ENCODE data around the gene FANCE.

Gene FANCE

GRCh38 chr6:35452183-35453090, at the start of gene FANCE:
Gene FANCE (plus strand): TSS chr6:35452338. CDS start chr6:35452546, 208 bp downstream.
- peak; percentile 97 for DNase-seq (ENCODE audit: low read depth, low spot score)

GRCh38 chr6:35402856-35403191, 49.3 kb upstream of the FANCE start:
- no peak for DNase-seq (ENCODE audit: low read depth, low spot score)

GRCh38 chr6:35403544-35404442, 48.3 kb upstream of the FANCE start:
- DNase-seq (ENCODE audit: low read depth, low spot score), result no peak

- no peak for DNase-seq (ENCODE audit: low read depth, low spot score)
Measured at GRCh38 chr6:35406711-35407485, 45.2 kb upstream of the FANCE start.

- no peak for DNase-seq (ENCODE audit: low read depth, low spot score)
Measured at GRCh38 chr6:35409245-35409644, 42.9 kb upstream of the FANCE start.

GRCh38 chr6:35410131-35410530, 42.0 kb upstream of the FANCE start:
- no peak for DNase-seq (ENCODE audit: low read depth, low spot score)

GRCh38 chr6:35411066-35411465, 41.1 kb upstream of the FANCE start:
- DNase-seq (ENCODE audit: low read depth, low spot score), result no peak

GRCh38 chr6:35412102-35412501, 40.0 kb upstream of the FANCE start:
- DNase-seq (ENCODE audit: low read depth, low spot score), result no peak

- no peak for DNase-seq (ENCODE audit: low read depth, low spot score)
Measured at GRCh38 chr6:35413911-35414310, 38.2 kb upstream of the FANCE start.

- peak; percentile 71 for DNase-seq (ENCODE audit: low read depth, low spot score)
Measured at GRCh38 chr6:35415065-35415891, 36.9 kb upstream of the FANCE start.

- no peak for DNase-seq (ENCODE audit: low read depth, low spot score)
Measured at GRCh38 chr6:35417979-35418661, 34.0 kb upstream of the FANCE start.

GRCh38 chr6:35419417-35419816, 32.7 kb upstream of the FANCE start:
- peak; percentile 53 for DNase-seq (ENCODE audit: low read depth, low spot score)

- DNase-seq (ENCODE audit: low read depth, low spot score), result no peak
Measured at GRCh38 chr6:35419961-35420360, 32.2 kb upstream of the FANCE start.

- DNase-seq (ENCODE audit: low read depth, low spot score), result no peak
Measured at GRCh38 chr6:35425284-35425683, 26.9 kb upstream of the FANCE start.

- DNase-seq (ENCODE audit: low read depth, low spot score), result no peak
Measured at GRCh38 chr6:35426074-35426473, 26.1 kb upstream of the FANCE start.

- DNase-seq (ENCODE audit: low read depth, low spot score), result no peak
Measured at GRCh38 chr6:35427435-35427834, 24.7 kb upstream of the FANCE start.

GRCh38 chr6:35427851-35428321, 24.3 kb upstream of the FANCE start:
- no peak for DNase-seq (ENCODE audit: low read depth, low spot score)

GRCh38 chr6:35428421-35429149, 23.6 kb upstream of the FANCE start:
- DNase-seq (ENCODE audit: low read depth, low spot score), result no peak

- DNase-seq (ENCODE audit: low read depth, low spot score), result no peak
Measured at GRCh38 chr6:35429463-35429862, 22.7 kb upstream of the FANCE start.

All from ELF-1 (cell line).